Measurements from ENCODE around the gene SEC61A2.

Gene SEC61A2

GRCh38 chr10:12200850-12201249 is 71.4 kb downstream of the SEC61A2 start:
- DNase-seq: no peak

- no peak for DNase-seq
Observed at GRCh38 chr10:12201543-12201942, 72.1 kb downstream of the SEC61A2 start.

GRCh38 chr10:12202226-12202625 is 72.7 kb downstream of the SEC61A2 start:
- no peak for DNase-seq

GRCh38 chr10:12205082-12205481 is 75.6 kb downstream of the SEC61A2 start:
- no peak for DNase-seq

- no peak for DNase-seq
Observed at GRCh38 chr10:12207114-12207513, 77.6 kb downstream of the SEC61A2 start.

- DNase-seq: no peak
Observed at GRCh38 chr10:12208460-12208859, 79.0 kb downstream of the SEC61A2 start.

- DNase-seq: no peak
Observed at GRCh38 chr10:12212454-12212853, 83.0 kb downstream of the SEC61A2 start.

GRCh38 chr10:12213621-12214020 is 84.1 kb downstream of the SEC61A2 start:
- DNase-seq: no peak

- DNase-seq: no peak
Observed at GRCh38 chr10:12214093-12214492, 84.6 kb downstream of the SEC61A2 start.

GRCh38 chr10:12214763-12215218 is 85.3 kb downstream of the SEC61A2 start:
- DNase-seq: no peak
